GM12874 (cell line): ENCODE results near the gene FOXA1.

Source experiments
- CTCF ChIP-seq: IDR thresholded peaks from 2 replicates; pipeline ENCODE4 v1.5.1; 2011; ENCODE audit warnings: low read depth, mild to moderate bottlenecking, control low read depth, low read length, moderate library complexity; ENCODE audit not compliant: insufficient read depth

The FOXA1 gene

GRCh38 chr14:37590428-37591139 lies 4.5 kb downstream of the FOXA1 start:
- no peak for TF ChIP-seq CTCF

GRCh38 chr14:37589715-37590427 lies 5.2 kb downstream of the FOXA1 start:
- no peak for TF ChIP-seq CTCF

GRCh38 chr14:37588956-37589714 lies 5.9 kb downstream of the FOXA1 start:
- TF ChIP-seq CTCF: no peak

- no peak for TF ChIP-seq CTCF
These were observed 6.4 kb downstream of the FOXA1 start for GRCh38 chr14:37588667-37588955.

- no peak for TF ChIP-seq CTCF
These were observed 7.0 kb downstream of the FOXA1 start for GRCh38 chr14:37587881-37588666.

GRCh38 chr14:37587131-37587803 lies 7.8 kb downstream of the FOXA1 start:
- no peak for TF ChIP-seq CTCF

- TF ChIP-seq CTCF: no peak
These were observed 8.3 kb downstream of the FOXA1 start for GRCh38 chr14:37586797-37587130.
